Fibroblast of mammary gland (primary cell): ENCODE data around the gene DNASE1L2.

Experiments
- DNase-seq: peaks from one replicate; pipeline ENCODE4 v3.0.0-alpha.2; 2010; ENCODE audit warnings: low read depth
- H3K4me3 ChIP-seq: 2 replicates; pipeline ENCODE4 v1.5.1; 2011; ENCODE audit warnings: low read depth, mild to moderate bottlenecking, low read length, moderate library complexity; ENCODE audit not compliant: control insufficient read depth
- CTCF ChIP-seq: conservative IDR thresholded peaks from 2 replicates; pipeline ENCODE4 v1.5.1; 2011; ENCODE audit warnings: low read depth, low read length, inconsistent platforms; ENCODE audit not compliant: control insufficient read depth, insufficient read depth

The DNASE1L2 gene

DNA sequence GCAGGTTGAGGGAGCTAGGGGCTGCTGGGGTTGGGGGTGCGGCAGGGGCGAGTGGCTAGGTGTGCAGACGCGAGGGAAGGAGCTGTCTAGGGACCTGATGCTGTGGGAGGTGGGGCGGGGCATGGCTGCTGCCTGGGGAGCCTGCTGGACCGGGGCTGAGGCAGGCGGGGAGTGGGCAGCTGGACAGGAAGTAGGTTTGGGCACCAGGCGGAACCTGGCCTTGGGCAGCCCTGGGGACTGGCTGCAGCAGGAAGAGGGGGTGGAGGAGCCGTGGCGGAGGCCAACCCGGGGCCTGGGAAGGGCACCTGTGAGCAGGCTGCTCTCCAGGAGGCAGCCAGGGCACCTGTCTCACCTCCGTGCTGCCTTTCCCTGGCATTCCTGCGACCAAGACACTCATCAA, 5.9 kb upstream of the DNASE1L2 start:
- no peak for DNase-seq
- TF ChIP-seq CTCF: no peak

GRCh38 chr16:2231016-2231931, 5.0 kb upstream of the DNASE1L2 start:
- DNase-seq: no peak
- no peak for TF ChIP-seq CTCF
- no peak overlapping the region for H3K4me3 ChIP-seq

More for the DNA sequence above, 5.9 kb upstream of the DNASE1L2 start:
- H3K4me3 ChIP-seq: no peak overlapping the region

DNA sequence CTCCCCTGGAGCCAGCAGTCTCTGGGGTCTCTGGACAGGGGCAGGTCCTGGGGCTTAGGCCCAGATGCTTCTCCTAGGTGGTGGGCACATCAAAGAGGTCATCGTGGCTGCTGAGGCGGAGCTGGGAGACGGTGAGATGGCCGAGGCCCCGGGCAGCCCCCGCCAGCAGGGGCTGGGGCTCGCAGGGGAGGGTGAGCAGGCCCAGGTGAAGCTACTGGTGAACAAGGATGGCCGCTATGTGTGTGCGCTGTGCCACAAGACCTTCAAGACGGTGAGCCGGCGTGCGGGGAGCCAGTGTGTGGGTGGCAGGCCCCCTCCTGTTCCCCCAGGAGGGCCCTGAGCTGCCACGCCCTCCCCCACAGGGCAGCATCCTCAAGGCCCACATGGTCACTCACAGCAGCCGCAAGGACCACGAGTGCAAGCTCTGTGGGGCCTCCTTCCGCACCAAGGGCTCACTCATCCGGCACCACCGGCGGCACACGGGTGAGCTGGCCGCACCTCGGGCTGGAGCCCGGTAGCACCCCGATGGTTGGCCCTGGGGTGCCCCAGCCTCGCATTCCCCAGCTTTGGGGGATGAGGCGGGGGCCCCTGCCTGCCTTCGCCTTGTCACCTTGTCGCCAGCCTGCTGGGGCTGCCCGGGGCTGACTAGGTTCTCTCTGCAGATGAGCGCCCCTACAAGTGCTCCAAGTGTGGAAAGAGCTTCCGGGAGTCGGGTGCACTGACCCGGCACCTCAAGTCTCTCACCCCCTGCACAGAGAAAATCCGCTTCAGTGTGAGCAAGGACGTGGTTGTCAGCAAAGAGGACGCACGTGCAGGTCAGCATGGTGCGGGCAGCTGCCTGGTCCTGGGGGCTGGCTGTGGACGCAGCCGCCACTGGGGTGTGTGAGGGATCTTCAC, 3.9 kb upstream of the DNASE1L2 start:
- TF ChIP-seq CTCF: no peak
- H3K4me3 ChIP-seq: no peak overlapping the region
- DNase-seq: no peak

- no peak overlapping the region for H3K4me3 ChIP-seq
- no peak for DNase-seq
- TF ChIP-seq CTCF: no peak
Observed at GRCh38 chr16:2233046-2233775, 3.0 kb upstream of the DNASE1L2 start.

- H3K4me3 ChIP-seq: no peak overlapping the region
- TF ChIP-seq CTCF: no peak
- DNase-seq: no peak
Observed at GRCh38 chr16:2233872-2234812, 2.1 kb upstream of the DNASE1L2 start.
